Osteoblast (primary cell): ENCODE results near the gene ETFDH. TPM values are rescaled to one million over a fixed set of nuclear protein-coding genes. Genes with fewer than 3 reads are reported as not detected.

Experiments
- DNase-seq: peaks from one replicate; pipeline ENCODE4 v3.0.0; 2011; ENCODE audit warnings: low spot score, mixed read lengths; ENCODE audit not compliant: insufficient read length; ENCODE audit errors: missing footprints
- H2AFZ ChIP-seq: 2 replicates; pipeline ENCODE4 v1.6.0; 2011; ENCODE audit warnings: mild to moderate bottlenecking, low read length
- H3K27ac ChIP-seq: 2 replicates; pipeline ENCODE4 v1.5.1; 2011; ENCODE audit warnings: mild to moderate bottlenecking, low read depth, low read length, moderate library complexity
- H3K27me3 ChIP-seq: 2 replicates; pipeline ENCODE4 v1.6.0; 2012; ENCODE audit warnings: mild to moderate bottlenecking, control low read depth, inconsistent platforms, low read length, moderate library complexity; ENCODE audit not compliant: insufficient read depth
- H3K36me3 ChIP-seq: 2 replicates; pipeline ENCODE4 v1.5.1; 2011; ENCODE audit warnings: mild to moderate bottlenecking, low read length, control low read depth, moderate library complexity; ENCODE audit not compliant: insufficient read depth
- H3K4me1 ChIP-seq: 2 replicates; pipeline ENCODE4 v1.5.1; 2011; ENCODE audit warnings: mild to moderate bottlenecking, low read length, control low read depth, moderate library complexity; ENCODE audit not compliant: insufficient read depth
- H3K4me2 ChIP-seq: 2 replicates; pipeline ENCODE4 v1.6.0; 2011; ENCODE audit warnings: mild to moderate bottlenecking, low read length; ENCODE audit not compliant: insufficient read depth
- H3K4me3 ChIP-seq: fragments of 200-600 bp; sonication (generic); 3 replicates; pipeline ENCODE4 v1.5.1; 2012; ENCODE audit warnings: mild to moderate bottlenecking, low read length, inconsistent platforms; ENCODE audit not compliant: insufficient read depth
- H3K79me2 ChIP-seq: 2 replicates; pipeline ENCODE4 v1.6.0; 2012; ENCODE audit warnings: mild to moderate bottlenecking, low read length, control low read depth, inconsistent platforms; ENCODE audit not compliant: insufficient read depth
- H3K9me3 ChIP-seq: 2 replicates; pipeline ENCODE4 v1.5.1; 2011; ENCODE audit warnings: low read depth, low read length, control low read depth
- H4K20me1 ChIP-seq: 2 replicates; pipeline ENCODE4 v1.6.0; 2012; ENCODE audit warnings: mild to moderate bottlenecking, low read length, control low read depth; ENCODE audit not compliant: insufficient read depth
- total RNA-seq: library from RNA; depleted of rRNA; stranded (reverse); fragments of >200 nt; gene quantifications from 2 replicates; pipeline ENCODE4 v1.2.3, GENCODE V29; 2012
- TF ChIP-seq, protein P1 (sequence below): IDR thresholded peaks from 2 replicates; pipeline ENCODE4 v1.5.1; 2011; ENCODE audit warnings: mild to moderate bottlenecking, low read depth, low read length, moderate library complexity; ENCODE audit errors: extremely low read depth

Gene ETFDH
- total RNA-seq, 1 donor, result 29.0 TPM

- no peak overlapping the region for H3K4me3 ChIP-seq
- TF ChIP-seq, protein P1, sequence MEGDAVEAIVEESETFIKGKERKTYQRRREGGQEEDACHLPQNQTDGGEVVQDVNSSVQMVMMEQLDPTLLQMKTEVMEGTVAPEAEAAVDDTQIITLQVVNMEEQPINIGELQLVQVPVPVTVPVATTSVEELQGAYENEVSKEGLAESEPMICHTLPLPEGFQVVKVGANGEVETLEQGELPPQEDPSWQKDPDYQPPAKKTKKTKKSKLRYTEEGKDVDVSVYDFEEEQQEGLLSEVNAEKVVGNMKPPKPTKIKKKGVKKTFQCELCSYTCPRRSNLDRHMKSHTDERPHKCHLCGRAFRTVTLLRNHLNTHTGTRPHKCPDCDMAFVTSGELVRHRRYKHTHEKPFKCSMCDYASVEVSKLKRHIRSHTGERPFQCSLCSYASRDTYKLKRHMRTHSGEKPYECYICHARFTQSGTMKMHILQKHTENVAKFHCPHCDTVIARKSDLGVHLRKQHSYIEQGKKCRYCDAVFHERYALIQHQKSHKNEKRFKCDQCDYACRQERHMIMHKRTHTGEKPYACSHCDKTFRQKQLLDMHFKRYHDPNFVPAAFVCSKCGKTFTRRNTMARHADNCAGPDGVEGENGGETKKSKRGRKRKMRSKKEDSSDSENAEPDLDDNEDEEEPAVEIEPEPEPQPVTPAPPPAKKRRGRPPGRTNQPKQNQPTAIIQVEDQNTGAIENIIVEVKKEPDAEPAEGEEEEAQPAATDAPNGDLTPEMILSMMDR, result no peak
- no peaks in the 10 kb centered on the region for H3K36me3 ChIP-seq
- H3K9me3 ChIP-seq, result no peaks in the 10 kb centered on the region
- no peak overlapping the region for H3K4me2 ChIP-seq
- H3K27me3 ChIP-seq, result peaks cover 53% of the 10 kb centered on the region
- H3K79me2 ChIP-seq, result no peaks in the 10 kb centered on the region
- no peak for DNase-seq
- no peak overlapping the region for H2AFZ ChIP-seq
- H3K4me1 ChIP-seq, result peaks cover under 1% of the 10 kb centered on the region
- H4K20me1 ChIP-seq, result no peaks in the 10 kb centered on the region
- H3K27ac ChIP-seq, result no peak overlapping the region
Measured at GRCh38 chr4:158636619-158637018, 35.5 kb upstream of the ETFDH start.

GRCh38 chr4:158644356-158644755 lies 27.7 kb upstream of the ETFDH start:
- H3K4me2 ChIP-seq, result peak overlapping the region; percentile 76
- peak; percentile 15 for DNase-seq

GRCh38 chr4:158644760-158645159 lies 27.3 kb upstream of the ETFDH start:
- DNase-seq, result peak; percentile 6
- Histone ChIP-seq H3K4me1 (peaks cover 3% of the 10 kb centered on the region), H3K4me2 (peak overlapping the region; percentile 76), H3K9me3 (no peaks in the 10 kb centered on the region), H3K79me2 (no peaks in the 10 kb centered on the region), H3K27ac (no peak overlapping the region), H2AFZ (no peak overlapping the region), H3K4me3 (peak overlapping the region; percentile 49), H3K27me3 (peaks cover 29% of the 10 kb centered on the region), H4K20me1 (no peaks in the 10 kb centered on the region), H3K36me3 (no peaks in the 10 kb centered on the region)
- TF ChIP-seq, protein P1, result no peak

More at GRCh38 chr4:158644356-158644755, 27.7 kb upstream of the ETFDH start:
- peak overlapping the region; percentile 49 for H3K4me3 ChIP-seq
- H4K20me1 ChIP-seq, result no peaks in the 10 kb centered on the region
- H3K27ac ChIP-seq, result no peak overlapping the region
- TF ChIP-seq, protein P1, result no peak
- peaks cover 3% of the 10 kb centered on the region for H3K4me1 ChIP-seq
- H2AFZ ChIP-seq, result peak overlapping the region; percentile 4
- no peaks in the 10 kb centered on the region for H3K36me3 ChIP-seq
- H3K27me3 ChIP-seq, result peaks cover 29% of the 10 kb centered on the region
- H3K79me2 ChIP-seq, result no peaks in the 10 kb centered on the region
- H3K9me3 ChIP-seq, result no peaks in the 10 kb centered on the region

GRCh38 chr4:158649111-158649680 lies 22.9 kb upstream of the ETFDH start:
- TF ChIP-seq, protein P1, result no peak
- Histone ChIP-seq H3K4me2 (no peak overlapping the region), H3K36me3 (no peaks in the 10 kb centered on the region), H3K79me2 (no peaks in the 10 kb centered on the region), H3K27ac (no peak overlapping the region), H3K4me1 (peaks cover 3% of the 10 kb centered on the region), H3K9me3 (no peaks in the 10 kb centered on the region), H2AFZ (no peak overlapping the region), H4K20me1 (no peaks in the 10 kb centered on the region), H3K27me3 (peaks cover 8% of the 10 kb centered on the region), H3K4me3 (no peak overlapping the region)
- DNase-seq, result no peak
